ENCODE measurements around the gene CGAS. TPM values are rescaled to one million over a fixed set of nuclear protein-coding genes. Genes with fewer than 3 reads are reported as not detected.

CGAS gene
- 6.1 and 7.4 TPM in 2 replicates for total RNA-seq

DNA sequence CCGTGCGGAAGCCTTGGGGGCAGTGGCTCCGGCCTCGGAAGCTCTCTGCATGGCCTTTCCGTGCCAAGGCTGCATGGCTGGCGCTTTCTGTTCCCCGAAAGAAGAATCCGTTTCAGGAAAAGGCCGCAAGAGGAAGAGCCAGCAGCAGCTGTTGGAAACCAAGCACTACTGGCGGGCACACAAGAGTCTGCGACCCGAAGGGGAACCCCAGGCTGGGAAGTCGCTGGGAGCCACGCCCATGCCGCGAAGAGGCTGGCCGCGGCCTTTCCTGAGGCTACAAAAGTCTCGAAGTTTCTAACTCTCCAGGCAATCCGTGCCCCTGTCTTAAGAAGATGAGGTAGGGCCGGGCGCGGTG lies at the start of gene CGAS:
Gene CGAS (minus strand): TSS at position 191 of the 355 bp plus-strand sequence. CDS start 116 bp downstream, at position 75.

GRCh38 chr6:73461537-73462350 lies 9.6 kb upstream of the CGAS start, which contains the start of gene MTO1:
TSS of gene MTO1 (plus strand) at chr6:73461737. CDS start at chr6:73461855, 118 bp downstream.

GRCh38 chr6:73394577-73395354 lies 57.3 kb downstream of the CGAS start, which contains the start of gene DDX43:
TSS of gene DDX43 (plus strand) at chr6:73394828. CDS start at chr6:73394906, 78 bp downstream.

Other genes starting within 250 kb of the CGAS start
- 0.50 TPM in 1 of 2 replicates, not detected in the other for gene KHDC1L, start 226.8 kb downstream of the CGAS start, total RNA-seq
- gene KHDC1, start 189.1 kb downstream of the CGAS start, total RNA-seq: 3.9 and 6.2 TPM in 2 replicates
- not detected in 2 replicates for gene DPPA5, start 98.0 kb downstream of the CGAS start, total RNA-seq
- 0.12 TPM in 1 of 2 replicates, not detected in the other for gene KHDC3L, start 89.6 kb downstream of the CGAS start, total RNA-seq
- gene OOEP, start 82.4 kb downstream of the CGAS start, total RNA-seq: not detected in 2 replicates
- under 0.01 and 2.7 TPM in 2 replicates for gene DDX43, start 57.5 kb downstream of the CGAS start, total RNA-seq
- gene MTO1, start 9.4 kb upstream of the CGAS start, total RNA-seq: 43.4 and 51.1 TPM in 2 replicates
- 18,177 and 24,670 TPM in 2 replicates for gene EEF1A1, start 68.7 kb upstream of the CGAS start, total RNA-seq
- gene SLC17A5, start 201.7 kb upstream of the CGAS start, total RNA-seq: 32.6 and 51.2 TPM in 2 replicates
- 42.9 and 44.8 TPM in 2 replicates for gene CD109, start 243.9 kb upstream of the CGAS start, total RNA-seq